Measurements from ENCODE around the gene GALNT18. TPM values are rescaled to one million over a fixed set of nuclear protein-coding genes. Genes with fewer than 3 reads are reported as not detected.
A peak's percentile ranks its signal among the peaks of the same experiment; 100 is the strongest.

The GALNT18 gene
- total and polyA plus RNA-seq, 2 of the 4 experiments (the other 2 are of a cell fraction) = 9.5 to 11.3 TPM

GRCh38 chr11:11230802-11231562 lies 390.8 kb downstream of the GALNT18 start:
- Histone ChIP-seq H3K4me3 (ENCODE audit: insufficient read depth, low read depth, low read length) (no peak overlapping the region), H4K91ac (ENCODE audit: insufficient read depth, low read depth, low read length) (no peak overlapping the region), H2AK5ac (ENCODE audit: low read depth, low read length) (no peak overlapping the region), H3K9me1 (ENCODE audit: insufficient read depth, low read length) (no peaks in the 10 kb centered on the region), H4K8ac (ENCODE audit: low read depth in 2 of 2, low read length in 2 of 2) (no peak overlapping the region), H2BK5ac (ENCODE audit: low read depth, low read length, poor library complexity, severe bottlenecking) (no peak overlapping the region), H2AK9ac (replicated peaks; ENCODE audit: low read depth, low read length, poor library complexity) (no peak overlapping the region), H3K4me1 (ENCODE audit: control insufficient read depth, insufficient read depth, low read length) (no peaks in the 10 kb centered on the region), H3K14ac (replicated peaks; ENCODE audit: low read depth, low read length) (no peak overlapping the region), H3K23ac (ENCODE audit: low read depth, low read length) (no peak overlapping the region), H3K27ac (ENCODE audit: insufficient read depth, low read length) (no peak overlapping the region), H3K4me2 (ENCODE audit: low read depth, low read length) (no peak overlapping the region), H3K18ac (ENCODE audit: low read depth, low read length) (no peak overlapping the region), H3K9me3 (ENCODE audit: control insufficient read depth, insufficient read depth, low read length) (no peaks in the 10 kb centered on the region), H3K4ac (ENCODE audit: low read depth, low read length) (no peak overlapping the region), H2BK20ac (ENCODE audit: low read depth, low read length) (no peak overlapping the region), H2BK120ac (ENCODE audit: low read depth, low read length) (no peak overlapping the region), H2BK15ac (ENCODE audit: low read depth, low read length) (no peak overlapping the region), H3K56ac (ENCODE audit: extremely low read depth, insufficient read depth, low read length) (no peak overlapping the region), H3K36me3 (ENCODE audit: control insufficient read depth, insufficient read depth, low read length) (no peaks in the 10 kb centered on the region), H3K27me3 (ENCODE audit: control insufficient read depth, insufficient read depth, low read length) (peaks cover 52% of the 10 kb centered on the region), H2AFZ (replicated peaks; ENCODE audit: low read length, poor library complexity) (no peak overlapping the region), H3K79me1 (ENCODE audit: low read depth in 1 of 2, low read length in 2 of 2) (no peaks in the 10 kb centered on the region), H4K5ac (ENCODE audit: low read depth, low read length) (no peak overlapping the region), H3K9ac (ENCODE audit: low read depth, low read length) (no peak overlapping the region), H4K20me1 (ENCODE audit: insufficient read depth, low read length) (no peaks in the 10 kb centered on the region)
- intact Hi-C loops (cut with micrococcal nuclease) (no loop called here), in situ Hi-C loops (cut with MboI; ENCODE audit: low sequenced_read_pairs) (no loop called here), dilution Hi-C loops (cut with HindIII; ENCODE audit: low sequenced_read_pairs, unreplicated experiment) (no loop called here)
- 33% methylated on average over 4 of the region's 7 CpGs; no CpG with 5 or more reads in 1 of the 2 experiments for WGBS, 2 experiments (ENCODE audit: extremely low coverage in 2 of 2, insufficient read length in 1 of 2)
- no TSS peak for BruUV-seq (replicated peaks)
- no peak for DNase-seq
- no peak for ATAC-seq (ENCODE audit: low read depth)
- ChIA-PET POLR2A (ENCODE audit: unreplicated experiment) (no interaction called here), CTCF (no interaction called here)
- TF ChIP-seq RFX5 (IDR thresholded peaks at IDR 0.05; ENCODE audit: low read depth, low read length) (no peak), SMC3 (IDR thresholded peaks at IDR 0.05; ENCODE audit: low read depth, low read length) (0 out of 2 replicates have a peak, but pooled peaks have one; percentile 9), CTCF (conservative IDR thresholded peaks at IDR 0.05; ENCODE audit: low read depth, low read length) (0 out of 2 replicates have a peak, but pooled peaks have one; percentile 19), CEBPB (IDR thresholded peaks at IDR 0.05; ENCODE audit: low read depth, low read length) (no peak), RCOR1 (IDR thresholded peaks at IDR 0.05; ENCODE audit: insufficient replicate concordance, low read length) (no peak), POLR2A (IDR thresholded peaks at IDR 0.05; ENCODE audit: low read depth, low read length) (no peak), MXI1 (IDR thresholded peaks at IDR 0.05; ENCODE audit: borderline replicate concordance, low read depth, low read length) (no peak), NFE2L2 (IDR thresholded peaks at IDR 0.05; ENCODE audit: low read depth, low read length) (no peak), CHD1 (IDR thresholded peaks at IDR 0.05; ENCODE audit: low read depth, low read length) (no peak), MAFK (IDR thresholded peaks at IDR 0.05; ENCODE audit: low read depth, low read length) (no peak), RAD21 (IDR thresholded peaks at IDR 0.05; ENCODE audit: low read length) (peak; percentile 16; the same call in 1 of the 2 replicates), FOS (IDR thresholded peaks at IDR 0.05; ENCODE audit: low read depth, low read length) (no peak), ELK1 (IDR thresholded peaks at IDR 0.05; ENCODE audit: borderline replicate concordance, low read depth, low read length) (no peak), USF2 (IDR thresholded peaks at IDR 0.05; ENCODE audit: low read depth, low read length) (no peak), BHLHE40 (IDR thresholded peaks at IDR 0.05; ENCODE audit: low read depth, low read length) (no peak), MAZ (IDR thresholded peaks at IDR 0.05; ENCODE audit: borderline replicate concordance, low read depth, low read length) (no peak)

All from IMR-90 (cell line).